Lung microvascular endothelial cell (primary cell): Measurements from ENCODE around the gene ARAP3. TPM values are rescaled to one million over a fixed set of nuclear protein-coding genes. Genes with fewer than 3 reads are reported as not detected.

Experiments
- DNase-seq, 2 donors: peaks; one replicate each; pipeline versions ENCODE4 v3.0.0 to v3.0.0-alpha.2; 2010; ENCODE audit warnings: low read depth in 2 of 2
- total RNA-seq: library from RNA; depleted of rRNA; stranded (reverse); fragments of >200 nt; gene quantifications from 2 replicates; pipeline ENCODE4 v1.2.1, GENCODE V29; 2014

Gene ARAP3
- total RNA-seq, 1 donor from 2014 or later = 30.8 TPM

DNA sequence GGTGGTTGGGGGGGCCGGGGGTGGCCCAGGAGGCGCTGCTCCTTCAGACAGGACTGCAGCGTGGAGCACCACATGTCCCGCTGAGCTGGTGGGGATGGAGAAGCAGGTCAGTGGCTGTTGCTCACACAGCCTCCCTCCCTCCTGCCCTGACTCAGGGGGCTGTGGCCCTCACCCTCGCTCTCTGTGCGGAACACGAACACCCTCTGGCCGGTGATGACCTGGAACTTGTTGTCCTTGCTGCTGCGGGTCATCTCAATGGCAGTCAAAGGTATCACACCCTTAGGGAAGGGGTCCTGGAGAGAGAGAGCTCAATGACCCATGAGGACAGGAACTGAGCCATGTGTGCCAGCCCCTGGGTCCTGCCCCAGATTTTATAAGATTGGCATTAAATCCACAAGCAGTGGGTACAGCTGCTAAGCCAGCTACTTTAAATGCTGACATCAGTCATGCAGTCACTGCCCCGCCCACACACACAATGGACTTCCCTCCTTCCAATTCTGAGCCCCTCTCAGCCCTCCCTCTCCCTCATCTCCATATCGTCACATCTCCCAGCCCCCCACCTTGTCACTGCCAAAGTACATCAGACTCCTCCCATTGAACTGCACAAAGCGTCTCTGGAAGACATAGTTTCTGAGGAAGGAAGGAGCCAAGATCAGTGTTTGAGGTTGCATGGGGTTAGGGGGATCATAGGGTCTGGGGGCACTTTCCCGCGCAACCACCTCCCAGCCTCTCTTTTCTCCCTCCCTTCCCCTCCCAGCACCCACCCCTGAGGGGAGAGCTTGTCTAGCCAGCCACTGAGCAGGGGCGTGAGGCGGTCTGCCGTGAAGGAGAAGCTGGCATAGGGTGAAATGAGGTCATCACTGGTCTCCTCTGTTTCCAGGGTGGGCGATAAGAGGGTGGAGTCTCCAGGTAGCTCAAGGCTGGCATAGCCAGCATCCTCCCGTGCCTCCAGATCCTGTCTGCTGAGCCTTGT, 8.9 kb downstream of the ARAP3 start:
- peak in 1 of 2 donors; percentile 11 for DNase-seq

DNA sequence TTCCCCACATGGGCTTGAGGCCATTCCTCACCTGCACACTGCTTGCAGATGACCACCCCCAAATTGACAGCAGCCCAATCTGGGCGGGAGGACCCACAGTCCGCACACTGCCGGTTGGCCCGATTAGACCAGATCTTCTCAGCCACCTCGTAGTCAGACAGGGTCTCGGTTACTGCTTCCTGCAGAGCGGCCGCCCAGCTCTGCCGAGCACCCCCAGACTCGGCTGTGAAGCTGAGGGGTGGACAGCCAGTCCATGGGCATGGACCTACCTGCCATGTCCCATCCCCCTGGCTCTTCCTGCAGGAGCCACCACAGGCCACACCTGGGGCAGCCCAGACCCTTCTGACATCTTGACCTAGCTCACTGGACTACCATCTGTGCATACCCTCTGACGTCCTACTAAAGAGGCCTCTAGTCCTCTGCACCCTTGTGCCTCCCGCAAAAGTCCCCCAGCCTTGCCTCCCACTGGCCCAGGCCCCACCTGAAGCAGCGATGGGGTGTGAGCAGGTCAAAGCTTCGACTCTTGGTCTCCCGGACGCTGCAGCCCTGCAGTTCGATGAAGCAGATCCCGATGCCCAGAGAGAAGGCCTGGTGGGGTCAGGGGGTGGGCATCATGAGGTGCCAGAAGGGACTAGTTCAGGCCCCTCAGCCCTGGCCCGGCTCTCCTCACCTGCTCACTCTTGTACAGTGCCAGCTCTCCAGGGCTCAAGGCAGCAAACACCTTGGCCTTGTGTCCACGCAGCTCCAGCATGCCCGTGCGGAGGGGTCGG, 9.8 kb downstream of the ARAP3 start:
- no peak for DNase-seq

DNA sequence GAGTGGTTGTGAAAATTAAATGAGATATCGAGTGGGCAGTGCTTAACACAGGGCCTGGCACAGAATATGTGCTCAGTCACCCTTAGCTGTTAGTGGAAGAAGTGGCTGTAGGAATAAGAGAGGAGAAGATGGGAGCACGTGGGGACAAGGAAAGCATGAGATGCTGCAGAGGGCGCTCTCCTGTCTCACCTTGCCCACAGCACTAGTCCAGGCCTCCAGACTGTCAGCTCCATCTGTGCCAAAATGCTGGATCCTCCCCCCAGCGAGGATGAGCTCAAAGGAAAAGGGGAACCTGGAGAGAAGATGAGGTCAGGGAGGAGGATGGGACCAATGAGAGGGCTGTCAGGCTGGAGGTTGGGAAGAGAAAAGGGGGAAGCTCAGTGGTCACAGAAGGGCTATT, 12.5 kb downstream of the ARAP3 start:
- DNase-seq = no peak

DNA sequence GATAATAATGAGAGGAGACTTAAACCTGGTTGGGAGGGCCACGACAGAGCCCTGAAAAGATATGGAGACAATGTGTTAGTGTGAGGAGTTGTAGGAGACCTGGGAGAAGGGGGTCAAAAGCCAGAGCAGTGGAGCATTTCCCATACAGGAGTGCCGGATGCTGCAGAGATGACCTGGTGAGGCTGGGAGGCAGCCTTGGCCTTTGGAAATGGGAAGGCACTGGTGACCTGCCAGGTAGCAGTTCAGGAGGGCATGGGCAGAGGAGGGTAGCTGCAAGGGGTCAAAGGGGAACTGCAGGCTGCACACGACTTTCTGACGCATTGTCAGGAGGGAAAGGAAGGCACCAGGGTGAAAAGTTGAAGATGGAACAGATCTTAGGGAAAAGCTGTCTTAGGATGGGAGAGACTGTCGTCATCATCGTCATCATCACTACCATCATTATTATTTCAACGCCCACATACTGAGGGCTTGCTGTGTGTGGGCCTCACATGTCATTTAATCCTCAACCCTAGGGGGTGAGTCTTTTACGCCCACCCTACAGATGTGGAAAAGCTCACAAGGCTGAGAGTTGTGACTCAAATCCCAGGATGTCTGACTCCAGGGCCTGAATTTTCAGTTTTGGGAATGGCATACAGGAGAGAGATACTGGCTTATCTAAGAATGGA, 13.3 kb downstream of the ARAP3 start:
- no peak for DNase-seq

DNA sequence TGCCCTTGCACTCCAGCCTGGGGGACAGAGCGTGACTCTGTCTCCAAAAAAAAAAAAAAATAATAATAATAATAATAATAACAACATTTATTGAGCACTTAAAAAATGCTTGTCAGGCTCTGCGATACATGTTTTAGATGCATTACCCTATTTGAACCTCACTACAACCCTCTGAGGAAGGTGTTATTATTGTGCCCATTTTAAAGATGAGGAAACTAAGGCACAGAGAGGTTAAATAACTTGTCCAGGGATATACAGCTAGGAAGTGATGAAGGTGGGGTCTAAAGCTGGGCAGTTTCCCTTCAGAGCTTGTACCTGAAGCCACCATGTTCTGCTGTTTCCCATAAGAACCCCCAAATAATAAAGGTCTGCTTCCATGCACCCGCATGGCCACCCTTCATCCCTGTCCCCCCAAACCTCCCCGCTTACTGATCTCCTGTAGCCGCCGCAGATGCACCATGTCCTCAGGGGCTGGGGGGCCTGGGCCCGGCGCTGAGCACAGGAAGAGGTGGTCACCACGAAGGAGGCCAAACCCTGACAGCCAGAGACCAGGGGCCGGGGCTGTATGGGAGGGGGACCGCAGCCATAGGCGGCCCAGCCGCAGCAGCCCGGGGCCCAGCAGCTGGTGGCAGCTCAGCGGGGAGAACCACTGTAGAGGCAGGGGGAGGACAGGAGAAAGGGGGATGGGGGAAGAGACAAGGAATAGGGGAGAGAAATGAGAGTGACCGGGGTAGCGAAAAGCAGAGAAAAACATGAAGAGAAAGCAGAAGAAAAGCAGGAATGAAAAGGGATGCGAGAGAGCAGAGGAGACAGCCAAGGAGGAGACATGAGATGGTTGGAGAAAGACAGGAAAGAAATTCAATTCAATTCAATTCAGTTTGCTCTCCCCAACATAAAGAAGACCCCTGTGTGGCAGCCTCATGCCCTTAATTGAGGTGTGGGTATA, 15.8 kb downstream of the ARAP3 start:
- no peak for DNase-seq

DNA sequence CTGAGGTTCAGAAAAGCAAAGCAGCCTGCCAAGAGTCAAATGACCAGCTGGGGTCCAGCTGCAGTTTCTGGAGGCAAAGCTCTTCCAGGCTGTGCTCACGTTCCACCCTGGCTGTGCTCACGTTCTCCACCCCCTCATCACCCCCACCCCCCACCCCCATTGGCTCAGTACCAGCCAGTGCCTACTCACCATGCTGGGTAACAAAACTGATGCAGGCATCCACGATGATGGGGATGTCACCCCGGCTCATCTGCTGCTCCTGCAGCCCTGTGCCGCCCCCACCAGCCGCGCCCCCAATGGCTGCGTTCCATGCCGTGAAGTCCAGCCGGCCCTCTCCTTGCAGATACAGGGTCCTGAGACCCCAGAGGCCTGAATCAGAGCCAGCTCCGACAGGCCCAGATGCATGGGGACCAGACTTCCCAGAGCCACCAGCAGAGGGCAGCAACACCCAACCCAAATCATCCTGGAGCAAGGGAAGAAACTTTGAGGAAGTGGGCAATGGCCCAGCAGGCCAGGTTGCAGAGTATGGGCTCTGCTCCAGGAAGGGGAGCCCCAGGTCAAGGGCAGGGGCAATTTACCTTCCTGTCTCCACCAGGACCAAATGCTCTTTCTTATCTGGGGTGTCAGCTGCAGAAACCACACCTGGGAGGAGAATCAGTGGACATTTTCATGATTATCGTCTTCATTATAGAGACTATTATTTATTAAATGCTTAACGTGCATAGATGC, 17.1 kb downstream of the ARAP3 start:
- peak; percentile 72 to 81 for DNase-seq

DNA sequence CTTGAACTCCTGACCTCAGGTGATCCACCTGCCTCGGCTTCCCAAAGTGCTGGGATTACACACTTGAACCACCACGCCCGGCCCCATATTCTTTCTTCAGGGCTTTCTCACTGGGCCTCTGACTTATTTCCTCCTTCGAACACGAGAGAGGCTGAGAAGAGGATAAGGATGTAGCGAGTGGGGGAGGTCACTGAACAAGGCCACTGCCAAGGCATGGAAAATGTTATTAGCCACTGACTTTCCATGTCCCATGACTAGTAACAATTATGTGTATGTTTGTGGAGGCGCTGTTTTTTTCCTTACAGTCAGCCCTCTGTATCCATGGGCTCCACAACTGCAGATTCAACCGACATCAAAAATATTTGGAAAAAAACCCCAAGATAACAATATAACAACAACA, 18.5 kb downstream of the ARAP3 start:
- peak in 1 of 2 donors; percentile 75 for DNase-seq

DNA sequence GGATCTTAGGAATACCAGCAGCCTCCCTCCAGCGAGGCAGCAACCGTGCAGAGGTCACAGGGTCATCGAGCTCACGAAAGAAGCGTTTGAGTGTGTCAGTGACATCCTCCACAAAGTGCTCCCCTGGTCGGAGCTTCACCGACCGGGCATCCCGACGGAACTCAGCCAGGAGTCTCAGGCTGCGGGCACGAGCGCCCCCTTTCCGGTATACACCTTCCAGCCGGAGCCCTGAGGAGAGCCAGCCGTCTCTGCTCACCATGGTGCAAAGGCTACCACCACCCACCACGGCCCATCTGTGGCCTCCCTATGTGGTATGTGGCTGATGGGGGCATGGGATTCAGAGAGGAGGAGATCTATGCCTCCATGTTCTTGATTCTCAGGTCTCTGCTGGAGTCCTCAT, 20.0 kb downstream of the ARAP3 start:
- DNase-seq = no peak

DNA sequence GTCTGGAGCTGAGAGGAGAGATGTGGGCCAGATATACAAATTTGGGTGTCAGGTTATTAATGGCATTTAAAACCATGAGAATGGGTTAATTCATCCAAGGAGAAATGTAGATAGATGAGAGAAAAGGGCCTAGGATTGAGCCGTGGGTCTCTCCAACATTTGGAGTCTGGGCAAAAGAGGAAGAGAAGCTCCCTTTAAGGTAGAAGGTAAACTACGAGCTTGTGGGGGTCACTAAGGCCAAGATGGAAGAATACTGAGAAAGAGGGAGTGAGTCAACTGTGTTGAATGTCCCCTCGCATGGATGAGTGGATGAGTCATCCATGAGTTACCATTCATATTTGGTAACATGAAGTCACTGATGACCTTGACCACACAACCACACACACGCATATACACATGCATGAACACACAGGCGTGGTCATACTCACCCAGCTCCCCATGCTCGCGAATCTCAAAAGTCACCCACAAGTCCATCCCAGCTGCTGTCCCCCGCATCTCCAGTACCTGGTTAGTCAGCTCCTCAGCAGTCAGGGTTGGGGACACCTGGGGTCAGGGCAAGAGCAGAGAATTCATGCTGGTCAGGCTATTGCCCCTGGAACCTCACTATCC, 24.0 kb downstream of the ARAP3 start:
- peak in 1 of 2 donors; percentile 89 for DNase-seq

DNA sequence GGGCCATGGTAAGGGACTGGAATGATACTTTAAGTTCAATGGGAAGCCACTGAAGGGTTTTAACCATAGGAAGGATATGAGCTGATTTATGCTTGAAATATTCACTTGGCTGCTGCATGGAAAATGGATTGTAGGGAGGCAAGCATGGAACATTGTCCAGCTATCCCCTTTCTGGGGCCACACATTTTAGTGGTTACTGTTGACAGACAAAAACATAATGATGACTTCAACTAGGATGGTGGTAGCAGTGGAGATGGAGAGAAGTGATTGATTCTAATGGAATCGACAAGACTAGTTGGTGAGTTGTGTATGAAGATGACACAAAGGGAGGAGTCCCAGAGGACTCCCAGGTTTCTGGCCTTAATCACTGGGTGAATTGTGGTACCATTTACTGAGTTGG, 24.6 kb downstream of the ARAP3 start:
- DNase-seq = no peak

DNA sequence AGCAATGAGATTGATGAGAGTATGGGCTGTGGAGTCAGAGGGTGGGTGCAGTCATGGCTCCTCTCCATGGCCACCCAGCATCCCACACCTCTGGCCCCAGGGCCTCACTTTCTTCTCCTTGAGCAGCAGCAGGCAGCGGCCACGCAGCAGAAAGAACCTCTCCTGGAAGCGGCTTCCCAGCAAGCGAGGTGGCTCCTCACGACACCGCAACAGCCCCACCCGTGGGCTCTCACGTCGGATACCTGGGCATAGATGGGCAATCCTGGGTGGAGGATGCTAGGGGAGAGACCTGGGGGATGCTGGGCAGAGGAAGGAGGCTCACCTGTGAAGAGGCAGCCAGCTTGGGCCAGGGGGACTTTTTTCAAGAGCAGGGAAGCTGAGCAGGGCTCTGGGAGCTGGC, 25.6 kb downstream of the ARAP3 start:
- no peak for DNase-seq

DNA sequence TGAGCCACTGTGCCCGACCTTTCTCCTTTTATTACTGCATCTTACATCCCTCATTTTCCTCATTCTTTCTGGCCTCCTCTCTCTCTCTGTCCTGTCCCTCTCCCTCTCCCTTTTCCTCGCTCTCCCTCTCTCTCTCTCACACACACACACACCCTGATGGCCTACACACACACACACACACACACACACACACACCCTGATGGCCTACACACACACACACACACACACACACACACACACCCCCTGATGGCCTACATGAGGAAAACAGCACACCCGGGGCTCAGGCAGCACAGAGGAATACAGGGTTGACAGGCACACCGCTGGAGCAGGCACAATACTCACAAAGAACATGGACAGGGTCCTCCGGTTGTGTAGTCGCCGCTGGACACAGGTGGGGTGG, 27.0 kb downstream of the ARAP3 start:
- DNase-seq = no peak

DNA sequence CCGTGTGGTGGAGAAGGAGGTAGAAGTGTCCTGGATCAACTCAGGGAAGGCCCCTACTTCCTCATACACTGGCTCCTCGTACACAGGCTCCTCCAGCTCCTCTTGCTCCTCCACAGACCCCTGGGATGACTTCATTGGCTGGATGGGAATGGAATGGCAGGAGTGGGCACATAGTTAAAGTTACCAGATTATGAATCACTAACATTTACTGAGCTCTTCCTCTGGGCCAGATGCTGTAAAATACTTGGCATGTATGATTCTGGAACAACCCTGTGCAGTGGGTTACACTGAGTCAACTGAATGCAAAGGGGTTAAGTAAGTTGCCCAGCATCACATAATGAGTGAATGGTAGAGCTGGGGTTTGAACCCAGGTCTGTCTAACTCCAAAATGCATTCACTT, 27.7 kb downstream of the ARAP3 start:
- DNase-seq = no peak

DNA sequence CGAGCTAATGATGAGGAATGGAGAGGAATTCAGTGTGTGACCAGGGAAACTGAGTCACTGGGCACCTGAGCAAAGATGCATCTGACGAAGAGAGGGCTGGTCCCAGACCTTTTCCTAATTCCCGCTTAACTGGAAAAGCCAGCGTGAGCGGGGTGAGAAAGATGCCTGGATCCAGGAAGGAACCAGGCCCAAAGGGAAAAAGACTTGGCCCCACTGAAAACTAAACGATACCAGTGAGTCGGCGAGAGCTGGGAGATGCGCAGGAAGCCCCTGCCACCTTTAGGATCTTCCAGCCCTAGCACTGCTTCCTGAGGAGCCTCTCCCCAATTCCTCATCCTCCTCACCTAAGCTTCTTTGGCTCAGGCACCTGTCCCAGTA, 30.3 kb downstream of the ARAP3 start:
- no peak for DNase-seq

DNA sequence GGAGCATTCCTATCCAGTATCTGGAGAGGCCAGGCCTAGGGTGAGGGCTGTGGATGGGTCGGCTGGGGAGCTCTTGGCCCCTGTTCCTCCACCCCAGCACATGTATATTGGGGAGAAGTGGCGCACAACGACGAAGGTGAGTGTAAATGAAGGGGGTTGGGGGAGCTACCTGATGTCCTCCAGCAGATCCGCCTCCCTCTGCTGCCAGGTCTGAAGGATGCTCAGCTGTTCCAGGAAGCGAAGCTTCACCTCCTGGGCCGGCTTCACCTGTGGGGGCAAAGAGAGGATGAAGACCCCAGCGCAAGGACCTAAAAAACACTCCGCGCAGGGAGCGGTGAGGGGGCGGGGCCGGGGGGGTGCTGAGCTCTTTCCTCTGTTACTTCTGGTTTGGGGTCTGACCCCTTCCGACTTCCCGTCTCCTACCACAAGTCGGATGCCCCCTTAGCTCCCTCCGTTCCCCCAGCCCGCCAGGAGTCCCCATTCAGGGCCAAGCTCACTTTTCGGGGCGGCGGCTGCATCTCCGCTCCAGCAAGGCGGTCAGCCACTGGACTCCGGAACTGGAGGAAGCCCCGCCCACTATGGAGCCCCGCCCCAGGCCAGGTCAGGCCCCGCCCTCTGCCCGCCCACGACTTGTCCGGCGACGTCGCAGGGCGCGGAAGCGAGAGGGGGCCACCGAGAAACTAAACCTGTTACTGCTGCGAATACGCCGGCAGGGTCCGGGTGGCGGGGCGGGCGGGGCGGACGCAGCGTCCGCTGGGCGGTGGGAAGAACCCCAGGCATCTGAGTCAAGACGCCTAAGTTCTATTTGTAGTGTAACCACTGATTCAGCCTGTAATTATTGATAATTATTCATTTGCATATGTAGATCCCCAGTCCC, 30.9 kb downstream of the ARAP3 start, which contains the start of gene FCHSD1:
TSS of gene FCHSD1 (minus strand) at position 568 of the 877 bp plus-strand sequence. CDS start at position 518, 50 bp downstream.
- peak; percentile 83 to 85 for DNase-seq

DNA sequence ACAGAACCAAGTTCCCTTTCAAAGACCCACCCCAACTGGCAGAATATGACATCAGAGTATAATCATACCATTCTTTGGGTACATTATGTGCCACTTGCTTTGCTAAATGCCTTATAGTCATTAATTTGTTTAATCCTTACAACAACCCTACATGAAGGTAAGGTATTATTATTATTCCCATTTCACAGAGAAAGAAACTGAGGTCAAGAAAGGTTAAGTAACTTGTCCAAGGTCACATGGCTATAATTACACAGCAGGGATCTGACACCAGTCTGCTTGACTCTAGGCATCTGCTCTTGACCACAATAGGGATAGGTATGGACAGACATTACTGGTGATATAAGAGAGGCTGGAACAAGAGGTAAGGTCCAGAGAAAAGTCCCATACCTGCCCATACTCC, 32.1 kb downstream of the ARAP3 start:
- DNase-seq = no peak

DNA sequence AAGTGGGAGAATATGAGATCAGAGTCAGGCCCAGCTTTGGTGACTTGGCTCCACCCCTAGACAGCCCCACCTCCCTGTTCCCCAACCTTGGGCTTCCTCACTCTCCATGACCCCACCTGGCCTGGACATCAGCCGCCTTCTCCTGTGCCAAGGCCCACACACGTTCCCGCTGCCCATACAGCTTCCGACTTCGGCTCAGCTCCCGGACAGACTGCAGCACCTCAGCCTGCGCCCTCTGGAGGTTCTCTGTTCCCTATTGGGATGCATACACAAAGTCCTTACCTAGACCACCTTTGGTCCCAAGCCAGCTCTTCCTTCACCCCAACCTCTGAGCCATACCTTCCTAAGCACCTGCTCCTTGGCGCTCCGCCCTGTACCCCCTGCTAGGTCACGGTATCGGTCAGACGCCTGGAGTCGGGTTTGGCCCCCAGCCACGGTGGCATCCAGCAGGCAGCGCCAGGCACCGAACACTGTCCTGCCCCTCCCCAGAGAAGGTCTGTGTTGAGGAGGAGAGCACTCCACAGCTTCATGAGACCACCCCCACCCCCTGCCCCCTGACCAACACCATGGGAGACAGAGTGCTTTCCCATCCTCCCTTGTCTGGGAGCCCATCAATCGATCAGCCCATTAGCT, 32.9 kb downstream of the ARAP3 start:
- no peak for DNase-seq

DNA sequence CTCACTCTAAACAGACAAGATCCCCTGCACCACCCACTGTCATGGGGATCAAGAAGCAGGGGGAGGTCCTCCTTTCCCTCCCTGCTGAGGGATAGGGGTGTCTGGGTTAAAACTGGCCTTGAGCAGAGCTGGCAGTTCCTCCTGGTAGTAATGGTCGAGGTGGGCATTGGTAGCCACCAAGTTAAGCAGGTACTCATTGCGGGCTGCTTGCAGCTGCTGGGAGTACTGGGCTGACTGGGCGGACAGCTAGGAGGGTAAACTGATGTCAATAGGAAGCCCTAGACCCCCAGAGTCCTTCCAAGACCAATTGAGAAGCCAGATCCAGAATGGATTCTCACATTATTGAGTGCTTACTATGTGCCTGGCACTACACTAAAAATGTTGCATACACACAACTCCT, 34.2 kb downstream of the ARAP3 start:
- no peak for DNase-seq
